GM19351 (cell line): ENCODE data around the gene EXOC6.
A peak's percentile ranks its signal among the peaks of the same experiment; 100 is the strongest.
"Not testable (repeated sequence)": the region's sequence is repeated elsewhere in the genome, so short reads cannot be mapped to it uniquely, and the experiment has no call there.

Source experiments
- ATAC-seq: cut with Tn5 transposase; IDR thresholded peaks from one replicate; pipeline ENCODE4 v1.9.1; 2021; ENCODE audit warnings: mild to moderate bottlenecking, moderate library complexity; ENCODE audit not compliant: unreplicated experiment

The EXOC6 gene

DNA sequence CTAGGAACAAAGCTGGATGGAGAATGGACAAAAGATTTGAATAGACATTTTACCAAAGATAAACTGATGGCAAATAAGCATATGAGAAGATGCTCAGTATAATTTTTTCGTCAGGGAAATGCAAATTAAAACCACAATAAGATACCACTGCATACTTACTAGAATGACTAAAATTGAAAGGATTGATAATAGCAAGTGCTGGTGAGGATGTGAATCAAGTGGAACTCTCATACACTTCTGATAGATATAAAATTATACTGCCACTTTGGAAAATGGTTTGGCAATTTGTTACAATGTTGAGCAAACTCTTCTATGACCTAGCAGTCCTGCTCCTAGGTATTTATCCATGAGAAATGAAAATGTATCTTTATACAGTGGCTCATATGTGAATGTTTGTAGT lies 83.3 kb downstream of the EXOC6 start:
- no peak for ATAC-seq

DNA sequence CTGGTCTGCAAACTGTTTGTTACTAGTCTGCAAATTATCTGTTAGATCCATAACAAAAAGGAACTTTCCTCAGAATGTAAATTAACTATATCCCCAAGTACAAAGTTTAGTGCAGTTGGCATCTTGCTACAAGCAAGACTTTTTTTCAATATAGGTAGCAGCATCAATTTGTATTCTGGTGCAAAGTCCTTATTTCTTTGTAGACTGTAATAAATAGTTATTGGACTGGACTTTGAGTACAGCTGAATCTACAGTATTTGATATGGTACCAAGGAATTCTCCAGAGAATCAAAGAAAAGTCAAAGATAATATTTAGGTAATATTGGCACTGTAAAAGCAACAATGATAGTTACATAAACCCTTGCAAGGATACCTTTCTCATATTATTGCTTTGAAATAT lies 89.6 kb downstream of the EXOC6 start:
- ATAC-seq: no peak

DNA sequence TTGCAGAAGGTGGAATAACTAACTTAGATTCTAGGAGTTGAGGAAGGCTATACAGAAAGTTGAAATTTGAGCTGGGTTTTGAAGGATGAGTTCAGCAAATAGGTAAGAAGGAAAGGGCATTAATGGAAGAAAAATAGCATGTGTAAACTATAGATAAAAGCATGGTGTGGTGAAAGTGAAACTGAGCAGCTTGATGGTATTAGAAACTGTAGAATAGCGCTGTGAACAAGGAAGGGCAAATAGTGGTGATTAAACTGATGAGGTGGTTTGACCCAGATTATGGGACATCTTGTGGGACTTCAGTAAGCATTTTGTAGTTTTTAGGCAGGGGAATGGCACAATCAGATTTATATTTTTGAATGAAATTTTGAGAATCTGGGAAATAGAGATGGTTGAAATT lies 90.5 kb downstream of the EXOC6 start:
- ATAC-seq: no peak

DNA sequence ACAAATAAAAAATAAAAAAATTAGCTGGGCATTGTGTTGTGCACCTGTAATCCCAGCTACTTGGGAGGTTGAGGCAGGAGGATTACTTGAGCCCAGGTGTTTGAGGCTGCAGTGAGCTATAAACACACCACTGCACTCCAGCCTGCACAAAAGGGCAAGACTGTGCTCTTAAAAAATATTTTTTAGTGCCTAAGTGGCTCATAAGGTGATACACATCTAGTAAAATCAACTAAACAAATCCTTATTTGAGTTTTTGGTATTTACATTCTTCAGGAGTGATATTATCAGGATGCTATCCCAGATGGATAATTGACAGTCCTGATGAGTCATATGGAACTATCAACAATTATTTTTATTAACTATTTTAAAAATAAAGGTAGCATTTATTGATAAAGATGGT lies 93.9 kb downstream of the EXOC6 start:
- ATAC-seq: no peak

DNA sequence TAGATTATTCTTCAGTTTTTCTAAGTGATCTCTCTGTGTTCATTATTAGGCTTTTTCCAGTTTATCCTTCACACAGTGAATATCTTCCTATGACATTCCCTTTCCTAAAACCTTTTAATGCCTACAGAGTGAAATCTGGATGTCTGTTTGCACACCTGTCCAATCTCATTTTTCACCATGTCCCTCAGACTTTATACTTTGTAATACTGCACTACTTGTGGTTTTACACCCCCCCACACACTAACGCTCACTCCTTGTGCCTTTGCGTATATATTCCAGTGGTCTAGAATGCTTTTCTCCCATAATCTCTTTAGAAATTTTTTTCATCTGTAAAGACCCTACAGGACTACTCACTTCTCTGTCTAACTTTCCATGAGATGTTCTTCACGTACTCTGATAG lies 98.2 kb downstream of the EXOC6 start:
- no peak for ATAC-seq

GRCh38 chr10:92952573-92952972 lies 104.3 kb downstream of the EXOC6 start:
- ATAC-seq: not testable (repeated sequence)

- ATAC-seq: no peak
These were observed 109.1 kb downstream of the EXOC6 start for GRCh38 chr10:92957223-92958010.

GRCh38 chr10:92961638-92962037 lies 113.3 kb downstream of the EXOC6 start:
- ATAC-seq: no peak

DNA sequence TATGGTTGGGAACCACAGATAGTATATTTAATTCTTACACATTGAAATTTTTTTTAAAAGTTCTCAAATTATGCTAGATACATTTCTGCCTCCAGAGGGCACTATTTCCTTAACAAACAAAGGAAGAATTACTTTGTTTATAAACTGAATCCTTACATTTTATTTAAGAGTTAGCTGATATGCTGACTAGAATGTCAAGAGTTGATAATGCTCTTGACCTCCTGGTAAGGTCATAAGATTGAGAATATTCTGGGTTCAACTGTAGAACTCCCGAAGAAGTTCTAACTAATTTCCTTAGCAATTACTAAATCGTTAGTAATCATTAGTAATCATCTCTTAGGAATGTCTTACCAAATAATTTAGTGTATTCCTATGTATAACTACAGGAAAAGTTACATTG lies 117.0 kb downstream of the EXOC6 start:
- no peak for ATAC-seq

DNA sequence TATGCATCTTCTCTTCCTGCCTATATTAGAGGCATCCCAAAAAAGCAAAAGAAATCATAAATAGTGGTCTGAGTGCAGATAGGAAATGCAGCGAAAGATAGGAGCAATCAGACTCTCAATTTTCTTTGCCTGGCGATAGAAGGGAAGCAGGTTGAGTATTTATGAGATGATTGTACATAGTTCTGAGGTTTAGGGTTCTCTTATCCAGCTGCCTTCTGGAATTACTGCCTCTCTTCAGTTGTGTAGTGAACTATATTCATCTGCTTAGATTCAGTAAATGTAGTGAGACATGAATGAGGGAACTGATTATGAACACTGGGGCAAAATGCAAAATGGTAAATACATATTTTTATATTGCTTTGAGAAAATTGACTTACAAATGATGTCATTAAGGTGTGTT lies 119.3 kb downstream of the EXOC6 start:
- no peak for ATAC-seq

- ATAC-seq: no peak
These were observed 120.8 kb downstream of the EXOC6 start for GRCh38 chr10:92969151-92969550.

GRCh38 chr10:92970301-92971070 lies 122.2 kb downstream of the EXOC6 start:
- no peak for ATAC-seq

- ATAC-seq: no peak
These were observed 123.9 kb downstream of the EXOC6 start for GRCh38 chr10:92972066-92972870.

GRCh38 chr10:92972886-92973285 lies 124.6 kb downstream of the EXOC6 start:
- no peak for ATAC-seq

- ATAC-seq: not testable (repeated sequence)
These were observed 128.0 kb downstream of the EXOC6 start for GRCh38 chr10:92976278-92976677.

DNA sequence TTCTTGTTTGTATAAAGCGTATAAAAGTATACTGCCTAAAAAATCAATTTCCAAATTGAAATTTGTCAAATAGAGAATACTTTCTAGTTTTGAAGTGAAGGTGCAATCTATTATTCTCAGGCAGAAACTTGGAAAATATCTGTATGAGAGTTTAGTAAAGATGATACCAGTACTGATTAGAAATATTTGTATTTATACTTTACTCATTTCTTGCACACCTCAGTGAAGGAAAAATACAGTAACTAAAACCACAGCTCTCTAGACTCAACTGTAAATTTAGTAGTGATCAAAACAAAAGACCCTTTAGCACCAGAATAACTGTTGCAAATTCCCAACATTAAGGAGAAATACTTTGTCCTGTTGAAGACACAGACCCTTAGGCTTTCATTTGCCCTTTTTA lies 140.9 kb downstream of the EXOC6 start:
- no peak for ATAC-seq

DNA sequence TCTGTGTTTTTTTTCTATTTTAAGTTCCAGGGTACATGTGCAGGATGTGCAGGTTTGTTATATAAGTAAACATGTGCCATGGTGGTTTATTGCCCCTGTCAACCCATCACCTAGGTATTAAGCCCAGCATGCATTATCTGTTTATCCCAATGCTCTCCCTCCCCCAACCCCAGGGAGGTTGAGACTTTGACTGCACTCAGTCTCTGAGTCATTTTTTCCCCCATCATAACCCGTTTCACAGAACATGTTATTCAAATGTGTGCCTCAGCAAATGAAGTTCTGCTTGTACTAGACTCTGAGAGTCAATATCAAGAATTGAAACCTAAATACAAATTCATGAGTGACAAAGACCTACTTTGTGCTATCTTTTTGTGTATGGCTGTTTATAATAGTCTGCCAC lies 142.3 kb downstream of the EXOC6 start:
- peak; percentile 60 for ATAC-seq

- no peak for ATAC-seq
These were observed 143.2 kb downstream of the EXOC6 start for GRCh38 chr10:92991513-92991912.

DNA sequence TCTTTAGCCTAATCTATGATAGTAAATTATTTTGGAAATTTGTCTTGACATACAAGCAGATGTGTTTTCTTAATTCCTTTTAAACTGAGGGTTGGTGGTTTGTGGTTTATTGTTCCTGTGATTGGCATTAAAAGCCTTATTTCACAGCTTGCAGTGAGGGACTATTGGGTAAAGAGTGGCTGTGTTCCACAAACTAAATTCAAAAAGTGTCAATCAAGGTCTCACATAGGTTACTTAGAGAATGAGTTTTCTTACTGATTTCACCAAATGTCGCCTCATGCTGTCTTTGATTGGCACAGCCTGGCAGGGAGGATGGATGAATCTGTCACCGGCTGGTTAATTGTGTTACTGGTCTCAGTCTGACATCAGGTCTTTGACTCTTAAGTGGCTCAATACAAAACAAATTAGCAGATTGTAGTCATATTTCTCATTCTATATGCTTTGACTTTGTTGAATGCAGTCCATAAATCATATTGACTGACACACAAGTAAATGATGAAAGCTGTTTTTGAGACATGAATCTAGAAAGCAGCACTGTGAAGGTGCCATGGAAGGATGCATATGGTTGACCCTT lies 145.5 kb downstream of the EXOC6 start:
- no peak for ATAC-seq

- no peak for ATAC-seq
These were observed 147.2 kb downstream of the EXOC6 start for GRCh38 chr10:92995509-92995908.

DNA sequence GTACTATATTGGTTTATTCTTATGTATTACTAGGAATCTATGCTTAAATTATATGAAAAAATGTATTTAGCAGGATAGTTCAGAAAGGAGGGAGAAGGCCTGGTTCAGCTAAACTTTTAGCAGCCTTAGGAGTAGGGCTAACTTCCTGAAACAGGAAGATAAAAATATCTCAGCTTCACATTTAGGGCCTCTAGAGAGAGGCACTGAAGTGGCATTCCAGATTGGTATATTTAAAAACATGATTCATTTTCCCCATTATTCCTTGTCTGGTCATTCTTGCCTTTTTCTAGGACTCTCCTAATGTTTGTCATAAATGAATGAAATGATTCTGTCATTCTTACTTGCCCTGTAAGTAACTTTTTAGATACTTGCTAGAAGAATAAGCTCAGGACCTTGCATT lies 149.3 kb downstream of the EXOC6 start:
- no peak for ATAC-seq
